K562 (cell line): ENCODE measurements around the gene DOCK6. TPM values are rescaled to one million over a fixed set of nuclear protein-coding genes. Genes with fewer than 3 reads are reported as not detected.

Experiments
- ATAC-seq: fragments of 200-7000 bp; cut with Tn5 transposase; 3 replicates; pipeline ENCODE4 v1.9.1; 2020; ENCODE audit warnings: moderate library complexity
- BruUV-seq: library from RNA; stranded (reverse); fragments of 400-500 nt; replicated peaks from 2 replicates; lab custom pipeline; 2021; lab: Mats Ljungman, UMichigan
- CTCF ChIA-PET: fragments of 300-600 bp; formaldehyde crosslinking; extraction: SDS; loops from one replicate; lab custom pipeline; 2021; ENCODE audit warnings: low intra/inter-chr PET ratio; lab: Yijun Ruan, JAX
- POLR2A ChIA-PET: fragments of 300-600, 350-650 bp; sonication (Branson Sonifier 250); formaldehyde crosslinking; extraction: SDS; loops from one replicate; lab custom pipeline; 2021; ENCODE audit warnings: antibody characterized with exemption, inconsistent platforms; lab: Yijun Ruan, JAX
- DNase-seq, 4 experiments: peaks; one replicate each; pipeline versions ENCODE4 v3.0.0 to v3.0.0-alpha.2; 2011 to 2018; ENCODE audit warnings: low spot score in 3 of 4, mixed read lengths in 3 of 4; ENCODE audit errors: extremely low read depth in 1 of 4
- FAIRE-seq: peaks from 2 replicates; lab custom pipeline; 2011; peaks lifted over from hg19 to GRCh38; lab: Jason Lieb, UNC
- H2AFZ ChIP-seq: 2 replicates; pipeline ENCODE4 v1.6.0; 2011; ENCODE audit warnings: low read depth, low read length, control low read depth, inconsistent platforms
- H3K27ac ChIP-seq: fragments of 200-600 bp; 3 replicates; pipeline ENCODE4 v1.8.0; 2011; ENCODE audit warnings: low read depth, mild to moderate bottlenecking, control low read depth, inconsistent platforms, low read length, moderate library complexity, mixed read lengths; ENCODE audit errors: extremely low read depth
- H3K27me3 ChIP-seq, 2 experiments: fragments of 300-600 bp in 1 of 2; 2 replicates in 1 of 2; 3 replicates in 1 of 2; pipeline versions ENCODE4 v1.6.0 to v1.8.0; 2011; ENCODE audit warnings: inconsistent platforms in 2 of 2, low read length in 2 of 2, mild to moderate bottlenecking in 1 of 2, mixed read lengths in 1 of 2, moderate library complexity in 1 of 2; ENCODE audit not compliant: control insufficient read depth in 2 of 2, insufficient read depth in 2 of 2
- H3K36me3 ChIP-seq: fragments of 300-600 bp; 3 replicates; pipeline ENCODE4 v1.8.0; 2011; ENCODE audit warnings: mild to moderate bottlenecking, low read length, inconsistent platforms; ENCODE audit not compliant: control insufficient read depth, insufficient read depth
- H3K4me1 ChIP-seq, 2 experiments: fragments of 200-600 bp in 1 of 2; replicated peaks in 1 of 2; 2 replicates in 1 of 2; 3 replicates in 1 of 2; pipeline versions ENCODE4 v1.5.1 to v1.8.0; 2011; ENCODE audit warnings: inconsistent platforms in 2 of 2, low read length in 2 of 2, mild to moderate bottlenecking in 1 of 2, mixed read lengths in 1 of 2, moderate library complexity in 1 of 2; ENCODE audit not compliant: control insufficient read depth in 2 of 2, insufficient read depth in 2 of 2
- H3K4me2 ChIP-seq: 2 replicates; pipeline ENCODE4 v1.6.1; 2011; ENCODE audit warnings: low read length, control low read depth, inconsistent platforms, mixed read lengths; ENCODE audit not compliant: insufficient read depth
- H3K4me3 ChIP-seq: fragments of 200-600 bp; sonication (generic), shearing (Covaris generic); 2 replicates; pipeline ENCODE4 v1.5.1; 2016; ENCODE audit warnings: control low read depth, inconsistent platforms
- H3K79me2 ChIP-seq: fragments of 200-600 bp; 3 replicates; pipeline ENCODE4 v1.8.0; 2011; ENCODE audit warnings: low read length, inconsistent platforms; ENCODE audit not compliant: control insufficient read depth, insufficient read depth
- H3K9ac ChIP-seq, 2 experiments: 2 replicates each; pipeline versions ENCODE4 v1.6.0 to v1.6.1; 2011; ENCODE audit warnings: low read depth in 2 of 2, low read length in 2 of 2, control low read depth in 1 of 2, inconsistent platforms in 1 of 2, mild to moderate bottlenecking in 1 of 2, mixed read lengths in 1 of 2; ENCODE audit not compliant: insufficient read depth in 1 of 2
- H3K9me1 ChIP-seq: one replicate; pipeline ENCODE4 v1.6.0; 2011; ENCODE audit warnings: inconsistent platforms, mild to moderate bottlenecking, low read length, moderate library complexity; ENCODE audit not compliant: control insufficient read depth, insufficient read depth
- H3K9me3 ChIP-seq: replicated peaks from 2 replicates; pipeline ENCODE4 v1.5.1; 2011; ENCODE audit warnings: low read depth, low read length, inconsistent platforms; ENCODE audit not compliant: control insufficient read depth, insufficient read depth
- H4K20me1 ChIP-seq: replicated peaks from 2 replicates; pipeline ENCODE4 v1.6.1; 2011; ENCODE audit warnings: low read length, inconsistent platforms, mixed read lengths; ENCODE audit not compliant: control insufficient read depth, insufficient read depth
- HMGXB4 ChIP-seq: sonication (generic); formaldehyde crosslinking; IDR thresholded peaks from 2 replicates; pipeline ENCODE4 v1.8.1; 2023; ENCODE audit warnings: mild to moderate bottlenecking, missing genetic modification reagents
- MBD2 ChIP-seq: sonication (generic); IDR thresholded peaks from 2 replicates; pipeline ENCODE4 v1.6.1; 2016; ENCODE audit warnings: low read depth, borderline replicate concordance
- NR2F6 ChIP-seq: fragments of 450-650 bp; formaldehyde crosslinking; IDR thresholded peaks from 2 replicates; pipeline ENCODE4 v1.4.0; 2020; ENCODE audit warnings: mild to moderate bottlenecking
- POLR2B ChIP-seq: fragments of 450-650 bp; IDR thresholded peaks from 2 replicates; pipeline ENCODE4 v1.6.1; 2018; ENCODE audit warnings: low read depth; ENCODE audit not compliant: partially characterized antibody
- PTTG1 ChIP-seq: fragments of 450-650 bp; IDR thresholded peaks from 2 replicates; pipeline ENCODE4 v1.6.1; 2016; ENCODE audit warnings: low read depth, mild to moderate bottlenecking, missing genetic modification characterization, missing compliant biosample characterization
- ZNF551 ChIP-seq: fragments of 250-450 bp; sonication (Bioruptor Pico); IDR thresholded peaks from 2 replicates; pipeline ENCODE4 v1.5.0; 2021; ENCODE audit warnings: mild to moderate bottlenecking, moderate library complexity
- ZNF589 ChIP-seq: fragments of 200-800 bp; sonication (Bioruptor generic); IDR thresholded peaks from 2 replicates; pipeline ENCODE4 v1.6.1; 2016; ENCODE audit warnings: low read depth, missing genetic modification characterization, missing compliant biosample characterization
- WGBS: fragments of 100-300 bp; shearing (Covaris generic); methylation state at CpG from one replicate; pipeline ENCODE4 v1.1.6; 2016; ENCODE audit warnings: low coverage, mixed read lengths; ENCODE audit not compliant: insufficient coverage; ENCODE audit errors: missing lambda C conversion rate; 5-methylcytosine and 5-hydroxymethylcytosine counted together
- in situ Hi-C: fragments of 300-500 bp; cut with MboI; formaldehyde crosslinking; loops from 4 replicates; pipeline ENCODE4 v1.15.0; 2018; ENCODE audit warnings: inconsistent platforms, mixed read lengths
- intact Hi-C: fragments of 100-400 bp; cut with micrococcal nuclease; formaldehyde crosslinking; loops from 2 replicates; pipeline ENCODE4 v1.14.2; 2022
- polyA plus RNA-seq, 8 experiments: library from polyadenylated mRNA; depleted of rRNA in 4 of 8; stranded (reverse) in 5 of 8; unstranded in 3 of 8; fragments of >200 nt; fragmentation: Nextera tagmentation in 2 of 8; fragmentation: Illumina TruSeq in 1 of 8; extraction: Ambion mirVana in 2 of 8; extraction: Trizol in 1 of 8; gene quantifications; 2 replicates each; pipeline versions ENCODE4 v1.2.1 to v1.2.3, GENCODE V29; 2011 to 2014; ENCODE audit warnings: inconsistent platforms in 1 of 8, missing spikeins in 1 of 8
- total RNA-seq, 7 experiments: library from RNA; depleted of rRNA in 6 of 7; stranded (reverse); fragments of >200 nt in 6 of 7; fragmentation: Illumina TruSeq in 2 of 7; extraction: Trizol in 2 of 7; gene quantifications; 2 replicates each; pipeline versions ENCODE4 v1.2.1 to v1.2.3, GENCODE V29; 2011 to 2021; ENCODE audit warnings: low replicate concordance in 1 of 7

Gene DOCK6
- total and polyA plus RNA-seq, 9 of the 15 experiments (the other 6 are each of a cell fraction or from before 2014, with no cell fraction given), result 0.35 to 19.3 (median 3.8) TPM

DNA sequence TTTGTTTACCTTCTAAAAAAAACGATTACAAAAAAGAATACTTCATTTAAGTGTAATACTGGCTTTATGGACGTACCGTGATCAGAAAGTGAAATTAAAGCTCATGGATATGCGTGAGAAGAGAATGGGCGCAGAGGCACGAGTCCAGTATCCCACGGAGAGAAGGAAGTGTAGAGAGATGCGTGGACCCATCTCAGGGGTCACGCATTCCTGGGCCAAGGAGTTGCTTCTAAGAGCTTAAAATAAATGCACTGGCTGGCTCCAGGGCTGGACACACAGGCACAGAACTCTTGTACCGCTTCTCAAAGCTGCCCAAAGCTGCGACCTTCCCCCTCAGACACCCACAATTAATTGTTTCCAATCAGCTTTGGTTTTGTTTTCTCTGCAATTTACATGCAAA is 98.0 kb downstream of the DOCK6 start:
- no peak overlapping the region for H3K4me2 ChIP-seq
- no peak for DNase-seq
- BruUV-seq, result TSS peak; percentile 79
- peaks cover 3 to 8% of the 10 kb centered on the region in 2 experiments; a peak in 3 of 5 replicates for H3K4me1 ChIP-seq
- 66% methylated on average over 11 of the region's 11 CpGs for WGBS
- H3K27ac ChIP-seq, result no peak overlapping the region
- CTCF ChIA-PET, result no interaction called here
- TF ChIP-seq PTTG1 (no peak), ZNF551 (no peak), MBD2 (no peak), NR2F6 (CRISPR knock-in tag) (no peak), POLR2B (no peak), ZNF589 (CRISPR knock-in tag) (no peak), HMGXB4 (CRISPR knock-in tag) (no peak)
- TF ChIP-seq, all 486 proteins: peak for 0
- Histone ChIP-seq H3K9me1 (no peaks in the 10 kb centered on the region), H3K27me3 (no peaks in the 10 kb centered on the region), H3K9ac (no peak overlapping the region), H3K36me3 (peaks cover 23% of the 10 kb centered on the region; the same call in 2 of the 3 replicates), H3K79me2 (no peaks in the 10 kb centered on the region), H2AFZ (no peak overlapping the region), H3K9me3 (no peaks in the 10 kb centered on the region), H4K20me1 (no peaks in the 10 kb centered on the region), H3K4me3 (no peak overlapping the region)
- FAIRE-seq (no peak), ATAC-seq (no peak)
- intact Hi-C loops, result no loop called here
- POLR2A ChIA-PET, result interaction anchor here (1.1 to 1.6 kb wide), 3 partner anchors 10 to 19 kb away, joined by 5 to 7 read pairs (median 6); no protein-coding TSS in a partner anchor
- in situ Hi-C loops, result no loop called here
